CD4-positive, alpha-beta T cell treated with Interleukin-1 beta for 1 hour (primary cell): Measurements from ENCODE around the gene CATSPERZ.
"Not testable (repeated sequence)": the region's sequence is repeated elsewhere in the genome, so short reads cannot be mapped to it uniquely, and the experiment has no call there.

Experiments used
- DNase-seq, 2 donors: peaks; one replicate each; pipeline ENCODE4 v3.0.0-alpha.2; 2020 to 2022

CATSPERZ gene

GRCh38 chr11:64321026-64321425 is 20.9 kb downstream of the CATSPERZ start:
- DNase-seq, result no peak

- DNase-seq, result no peak
Measured at GRCh38 chr11:64321533-64321932, 21.4 kb downstream of the CATSPERZ start.

GRCh38 chr11:64322925-64323260 is 22.7 kb downstream of the CATSPERZ start:
- no peak for DNase-seq

- DNase-seq, result no peak
Measured at GRCh38 chr11:64323373-64323772, 23.2 kb downstream of the CATSPERZ start.

- DNase-seq, result not testable (repeated sequence)
Measured at GRCh38 chr11:64323984-64324383, 23.8 kb downstream of the CATSPERZ start.

- DNase-seq, result no peak
Measured at GRCh38 chr11:64324692-64325469, 24.7 kb downstream of the CATSPERZ start.

- no peak for DNase-seq
Measured at GRCh38 chr11:64327375-64327774, 27.2 kb downstream of the CATSPERZ start.

GRCh38 chr11:64327993-64328392 is 27.8 kb downstream of the CATSPERZ start:
- no peak for DNase-seq

- no peak for DNase-seq
Measured at GRCh38 chr11:64330888-64331287, 30.7 kb downstream of the CATSPERZ start.

- peak; percentile 76 to 84 for DNase-seq
Measured at GRCh38 chr11:64331569-64332371, 31.6 kb downstream of the CATSPERZ start.

- no peak for DNase-seq
Measured at GRCh38 chr11:64333556-64333955, 33.4 kb downstream of the CATSPERZ start.

GRCh38 chr11:64334764-64335735 is 34.9 kb downstream of the CATSPERZ start:
- DNase-seq, result peak in 1 of 2 donors; percentile 75

- no peak for DNase-seq
Measured at GRCh38 chr11:64337538-64338249, 37.5 kb downstream of the CATSPERZ start.

GRCh38 chr11:64338716-64339115 is 38.6 kb downstream of the CATSPERZ start:
- DNase-seq, result no peak

- DNase-seq, result no peak
Measured at GRCh38 chr11:64339286-64339685, 39.1 kb downstream of the CATSPERZ start.

GRCh38 chr11:64339754-64340408 is 39.7 kb downstream of the CATSPERZ start, which contains the start of gene CCDC88B:
CCDC88B (plus strand) TSS chr11:64340204; CDS start chr11:64340267, 63 bp downstream.
- peak; percentile 91 to 94 for DNase-seq

- DNase-seq, result peak; percentile 77 to 80
Measured at GRCh38 chr11:64340671-64341335, 40.6 kb downstream of the CATSPERZ start.

GRCh38 chr11:64341429-64341828 is 41.3 kb downstream of the CATSPERZ start:
- DNase-seq, result no peak

- peak; percentile 90 to 92 for DNase-seq
Measured at GRCh38 chr11:64341851-64342791, 42.0 kb downstream of the CATSPERZ start.
